CD4-positive, alpha-beta T cell treated with Interleukin-17A for 1 hour (primary cell): ENCODE results near the gene MYORG.

Experiments used
- DNase-seq: peaks from one replicate; pipeline ENCODE4 v3.0.0-alpha.2; 2020

The MYORG gene

GRCh38 chr9:34332076-34332964 is 44.4 kb downstream of the MYORG start:
- DNase-seq: peak; percentile 48

- DNase-seq: no peak
Observed at GRCh38 chr9:34331196-34331595, 45.5 kb downstream of the MYORG start.

DNA sequence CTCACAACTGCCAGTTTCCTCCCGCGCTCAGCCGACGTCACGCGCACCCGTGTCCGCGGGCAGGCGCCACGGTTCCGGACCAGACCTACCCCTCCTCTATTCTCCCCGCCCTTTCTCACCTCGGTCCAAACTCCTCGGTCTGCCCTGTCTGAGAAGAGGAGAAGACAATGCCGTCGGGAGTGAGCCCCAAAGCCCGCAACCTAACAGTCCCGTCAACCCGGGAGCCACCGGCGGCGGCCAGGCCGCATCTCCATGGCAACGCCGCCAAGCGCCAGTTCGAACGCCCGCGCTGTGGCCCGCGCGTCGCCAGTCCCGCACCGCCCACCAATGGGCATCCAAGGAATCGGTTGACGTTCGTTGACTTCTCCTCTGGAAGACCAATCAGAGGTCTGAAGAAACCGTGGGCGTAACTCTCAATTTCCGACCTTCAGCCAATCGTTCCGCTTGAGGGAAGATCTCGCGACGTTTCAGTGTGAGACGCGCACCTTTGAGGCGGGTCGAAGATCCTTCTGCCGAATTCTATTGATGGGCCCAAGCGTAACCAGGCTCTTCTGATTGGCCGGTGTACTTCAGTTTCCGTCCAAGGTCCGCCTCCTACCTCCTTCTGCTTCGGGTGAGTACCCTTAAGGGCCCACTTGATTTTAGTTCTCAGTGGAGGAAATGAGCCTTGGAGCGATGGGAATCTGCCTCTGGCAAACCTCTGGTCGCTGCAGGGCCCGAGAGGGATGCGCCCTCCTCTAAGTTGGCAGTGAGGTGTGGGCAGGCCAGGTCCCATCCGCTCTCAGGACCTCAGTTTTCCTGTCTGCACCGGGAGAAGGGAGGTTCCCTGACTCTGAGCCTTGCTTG is 47.5 kb downstream of the MYORG start, which contains the start of the genes KIF24 and NUDT2:
KIF24 (minus strand) TSS at position 282 of the 846 bp plus-strand sequence. CDS start 17,922 bp downstream, outside the sequence.
NUDT2 (plus strand) TSS at position 583 of the 846 bp plus-strand sequence. CDS start 9,471 bp downstream, outside the sequence.
- DNase-seq: peak; percentile 99

DNA sequence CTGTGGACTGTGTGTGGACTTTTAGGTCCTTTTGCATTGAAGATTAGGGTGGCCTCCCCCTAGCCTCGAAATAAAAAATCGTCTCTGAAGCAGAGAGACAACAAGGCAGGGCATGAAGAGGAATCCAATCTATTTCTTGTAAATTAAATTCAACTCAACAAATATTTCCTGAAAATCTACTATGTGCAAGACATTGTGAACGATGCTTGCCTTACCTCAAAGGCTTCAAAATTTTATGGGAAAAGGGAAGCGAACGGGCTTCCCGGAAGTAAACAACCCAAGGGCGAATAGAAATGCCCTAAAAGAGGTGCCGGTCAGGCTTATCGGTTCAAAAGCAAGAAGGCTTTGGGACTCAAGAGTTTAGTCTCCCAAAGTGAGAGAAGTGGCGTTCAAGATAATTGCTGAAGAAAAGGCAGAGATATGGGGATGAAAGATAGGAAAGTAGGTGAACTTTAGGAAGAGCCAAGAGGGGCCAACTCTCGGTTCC is 48.2 kb downstream of the MYORG start:
- DNase-seq: no peak

- no peak for DNase-seq
Observed at GRCh38 chr9:34326690-34327089, 50.0 kb downstream of the MYORG start.

GRCh38 chr9:34322899-34323591 is 53.7 kb downstream of the MYORG start:
- no peak for DNase-seq

GRCh38 chr9:34321451-34321850 is 55.2 kb downstream of the MYORG start:
- DNase-seq: no peak

DNA sequence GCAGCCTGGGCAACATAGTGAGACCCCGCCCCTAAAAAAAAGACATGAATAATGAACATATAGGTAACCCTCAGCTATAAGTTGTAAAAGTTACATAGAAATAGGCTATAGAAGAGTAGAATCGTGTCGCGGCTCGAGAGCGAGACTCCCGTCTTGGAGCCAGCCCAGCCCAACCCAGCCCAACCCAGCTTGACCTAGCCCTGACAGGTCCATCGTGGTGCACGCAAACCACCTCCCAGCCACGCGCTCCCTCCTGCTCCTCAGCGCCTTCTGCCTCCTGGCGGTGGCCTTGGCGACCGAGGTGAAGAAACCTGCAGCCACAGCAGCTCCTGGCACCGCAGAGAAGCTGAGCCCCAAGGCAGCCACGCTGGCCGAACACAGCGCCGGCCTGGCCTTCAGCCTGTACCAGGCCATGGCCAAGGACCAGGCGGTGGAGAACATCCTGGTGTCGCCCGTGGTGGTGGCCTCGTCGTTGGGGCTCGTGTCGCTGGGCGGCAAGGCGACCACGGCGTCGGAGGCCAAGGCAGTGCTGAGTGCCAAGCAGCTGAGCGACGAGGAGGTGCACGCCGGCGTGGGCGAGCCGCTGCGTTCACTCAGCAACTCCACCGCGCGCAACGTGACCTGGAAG is 58.4 kb downstream of the MYORG start:
- DNase-seq: no peak

DNA sequence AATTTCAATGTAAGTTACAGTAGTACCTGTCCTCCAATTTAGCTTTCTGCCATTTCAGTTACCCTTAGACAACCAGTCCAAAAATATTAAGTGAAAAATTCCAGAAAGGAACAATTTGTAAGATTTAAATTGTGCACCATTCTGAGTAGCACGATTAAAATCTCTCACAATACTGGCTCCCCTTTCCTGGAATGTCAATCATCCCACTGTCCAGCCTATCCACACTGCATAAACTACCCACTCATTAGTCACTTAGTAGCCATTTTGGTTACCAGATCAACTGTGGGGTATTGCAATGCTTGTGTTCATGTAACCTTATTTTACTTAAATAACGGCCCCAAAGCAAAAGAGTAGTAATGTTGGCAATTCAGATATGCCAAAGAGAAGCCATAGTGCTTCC is 59.3 kb downstream of the MYORG start:
- DNase-seq: no peak
